ENCODE results near the gene ZIC2. TPM values are rescaled to one million over a fixed set of nuclear protein-coding genes. Genes with fewer than 3 reads are reported as not detected.

The ZIC2 gene
- total RNA-seq, 1 donor from 2014 or later: 21.9 TPM

GRCh38 chr13:99974296-99974938 is 7.2 kb upstream of the ZIC2 start:
- peaks cover 24% of the 10 kb centered on the region for H3K9me3 Mint-ChIP-seq (ENCODE audit: unreplicated experiment)
- DNase-seq: no peak
- no peak overlapping the region for H3K27ac Mint-ChIP-seq (ENCODE audit: unreplicated experiment)
- TF ChIP-seq CTCF (IDR thresholded peaks at IDR 0.05; ENCODE audit: partially characterized antibody, unreplicated experiment): no peak
- peaks cover 56% of the 10 kb centered on the region for H3K27me3 Mint-ChIP-seq (ENCODE audit: unreplicated experiment)
- no peaks in the 10 kb centered on the region for H3K4me1 Mint-ChIP-seq (ENCODE audit: low read depth, unreplicated experiment)
- no peak overlapping the region for H3K4me3 Mint-ChIP-seq (ENCODE audit: unreplicated experiment)
- no peaks in the 10 kb centered on the region for H3K36me3 Mint-ChIP-seq (ENCODE audit: unreplicated experiment)

DNA sequence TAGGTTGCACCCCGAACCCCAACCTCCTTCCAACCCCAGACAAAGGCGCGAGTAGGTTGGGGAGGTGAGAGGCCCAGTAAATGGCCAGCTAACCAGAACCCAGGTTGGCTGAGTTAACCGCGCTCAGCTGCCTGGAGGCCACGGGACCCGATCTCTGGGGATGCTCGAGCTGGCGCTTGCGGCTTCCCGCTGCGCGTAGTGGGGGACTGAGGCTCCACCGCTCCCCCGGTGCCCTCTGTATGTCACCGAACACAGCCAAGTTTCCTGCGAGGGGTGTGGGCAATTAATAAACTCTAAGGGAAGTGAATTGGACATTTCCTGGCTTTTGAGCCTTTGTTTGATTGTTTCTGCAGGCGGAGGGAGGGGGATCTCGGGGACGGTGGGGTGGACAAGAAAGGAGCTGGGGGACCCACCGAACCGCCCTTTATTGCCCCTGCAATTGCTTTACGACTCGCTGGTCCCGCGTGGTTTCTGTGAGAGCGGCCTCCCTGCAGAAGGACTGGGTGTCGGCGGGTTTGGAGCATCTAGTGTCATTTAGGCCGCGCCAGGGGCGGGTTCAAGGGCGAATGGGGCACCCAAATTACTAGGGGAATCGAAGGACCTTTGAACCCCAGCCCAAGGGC is 6.5 kb upstream of the ZIC2 start:
- H3K36me3 Mint-ChIP-seq (ENCODE audit: unreplicated experiment): no peaks in the 10 kb centered on the region
- H3K4me1 Mint-ChIP-seq (ENCODE audit: low read depth, unreplicated experiment): no peaks in the 10 kb centered on the region
- H3K9me3 Mint-ChIP-seq (ENCODE audit: unreplicated experiment): peaks cover 22% of the 10 kb centered on the region
- H3K27ac Mint-ChIP-seq (ENCODE audit: unreplicated experiment): no peak overlapping the region
- DNase-seq: no peak
- no peak overlapping the region for H3K4me3 Mint-ChIP-seq (ENCODE audit: unreplicated experiment)
- H3K27me3 Mint-ChIP-seq (ENCODE audit: unreplicated experiment): peaks cover 53% of the 10 kb centered on the region
- no peak for TF ChIP-seq CTCF (IDR thresholded peaks at IDR 0.05; ENCODE audit: partially characterized antibody, unreplicated experiment)

- Mint-ChIP-seq H3K4me1 (ENCODE audit: low read depth, unreplicated experiment) (no peaks in the 10 kb centered on the region), H3K9me3 (ENCODE audit: unreplicated experiment) (peaks cover 22% of the 10 kb centered on the region), H3K27ac (ENCODE audit: unreplicated experiment) (no peak overlapping the region), H3K27me3 (ENCODE audit: unreplicated experiment) (peaks cover 52% of the 10 kb centered on the region), H3K4me3 (ENCODE audit: unreplicated experiment) (no peak overlapping the region), H3K36me3 (ENCODE audit: unreplicated experiment) (no peaks in the 10 kb centered on the region)
- no peak for TF ChIP-seq CTCF (IDR thresholded peaks at IDR 0.05; ENCODE audit: partially characterized antibody, unreplicated experiment)
- DNase-seq: no peak
These were observed 6.0 kb upstream of the ZIC2 start for GRCh38 chr13:99975626-99976025.

- no peak overlapping the region for H3K4me3 Mint-ChIP-seq (ENCODE audit: unreplicated experiment)
- DNase-seq: no peak
- no peaks in the 10 kb centered on the region for H3K36me3 Mint-ChIP-seq (ENCODE audit: unreplicated experiment)
- peaks cover 22% of the 10 kb centered on the region for H3K9me3 Mint-ChIP-seq (ENCODE audit: unreplicated experiment)
- H3K27ac Mint-ChIP-seq (ENCODE audit: unreplicated experiment): no peak overlapping the region
- no peak for TF ChIP-seq CTCF (IDR thresholded peaks at IDR 0.05; ENCODE audit: partially characterized antibody, unreplicated experiment)
- peaks cover 51% of the 10 kb centered on the region for H3K27me3 Mint-ChIP-seq (ENCODE audit: unreplicated experiment)
- no peaks in the 10 kb centered on the region for H3K4me1 Mint-ChIP-seq (ENCODE audit: low read depth, unreplicated experiment)
These were observed 5.0 kb upstream of the ZIC2 start for GRCh38 chr13:99976575-99976974.

DNA sequence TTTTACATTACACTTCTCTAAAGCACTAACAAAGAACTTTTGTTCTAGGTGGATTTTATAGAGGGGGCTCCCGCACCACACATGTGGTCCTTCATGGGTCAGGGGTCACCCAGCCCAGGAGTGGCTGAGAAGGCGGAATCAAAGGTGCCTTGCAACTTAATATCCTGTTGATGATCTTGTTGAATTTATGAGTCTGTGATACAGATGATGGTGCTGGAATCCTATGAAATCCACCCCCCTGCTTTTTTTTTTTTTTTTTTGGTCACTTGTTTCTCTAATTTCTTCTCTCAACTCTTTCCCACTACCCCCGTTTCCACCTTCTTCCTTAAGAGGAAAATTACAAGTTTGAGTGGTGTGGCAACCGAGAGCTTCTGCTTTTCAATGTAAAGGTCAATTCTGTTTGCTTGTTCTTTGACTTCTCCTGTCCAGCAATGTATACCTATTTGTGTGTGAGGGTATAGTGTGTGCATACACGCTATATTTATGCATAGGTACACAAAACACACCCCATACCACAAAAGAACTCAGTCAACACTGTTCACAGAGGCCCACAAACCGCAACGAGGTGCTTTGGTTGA is 4.2 kb upstream of the ZIC2 start:
- Mint-ChIP-seq H3K36me3 (ENCODE audit: unreplicated experiment) (no peaks in the 10 kb centered on the region), H3K4me3 (ENCODE audit: unreplicated experiment) (no peak overlapping the region), H3K4me1 (ENCODE audit: low read depth, unreplicated experiment) (no peaks in the 10 kb centered on the region), H3K9me3 (ENCODE audit: unreplicated experiment) (peaks cover 17% of the 10 kb centered on the region), H3K27me3 (ENCODE audit: unreplicated experiment) (peaks cover 45% of the 10 kb centered on the region), H3K27ac (ENCODE audit: unreplicated experiment) (no peak overlapping the region)
- DNase-seq: no peak
- TF ChIP-seq CTCF (IDR thresholded peaks at IDR 0.05; ENCODE audit: partially characterized antibody, unreplicated experiment): no peak
